Measurements from ENCODE around the gene LRRK2.
"Not testable (repeated sequence)": the region's sequence is repeated elsewhere in the genome, so short reads cannot be mapped to it uniquely, and the experiment has no call there.

Gene LRRK2

GRCh38 chr12:40244526-40245156 is 19.8 kb downstream of the LRRK2 start:
- H3K27me3 ChIP-seq (ENCODE audit: control insufficient read depth, insufficient read depth, low read length, poor library complexity, severe bottlenecking); H3K4me1 ChIP-seq (ENCODE audit: control insufficient read depth, insufficient read depth, low read length); H3K36me3 ChIP-seq (ENCODE audit: control insufficient read depth, insufficient read depth, low read length); H3K4me3 ChIP-seq (ENCODE audit: insufficient read depth, low read depth, low read length); H3K27ac ChIP-seq (ENCODE audit: insufficient read depth, low read depth, low read length, poor library complexity, severe bottlenecking); H3K9me3 ChIP-seq (ENCODE audit: control insufficient read depth, low read length): not testable (repeated sequence)
- WGBS, 2 experiments, result 100% methylated on average over 1 of the region's 5 CpGs; no CpG with 5 or more reads in 1 of the 2 experiments

GRCh38 chr12:40248034-40248433 is 23.2 kb downstream of the LRRK2 start:
- 86 to 92% methylated on average over 1 of the region's 1 CpG for WGBS, 2 experiments
- H3K27ac ChIP-seq (ENCODE audit: insufficient read depth, low read depth, low read length, poor library complexity, severe bottlenecking), result no peak overlapping the region

GRCh38 chr12:40248585-40249297 is 23.9 kb downstream of the LRRK2 start:
- Histone ChIP-seq H3K36me3 (ENCODE audit: control insufficient read depth, insufficient read depth, low read length) (no peaks in the 10 kb centered on the region), H3K27ac (ENCODE audit: insufficient read depth, low read depth, low read length, poor library complexity, severe bottlenecking) (no peak overlapping the region), H3K4me1 (ENCODE audit: control insufficient read depth, insufficient read depth, low read length) (no peaks in the 10 kb centered on the region), H3K27me3 (ENCODE audit: control insufficient read depth, insufficient read depth, low read length, poor library complexity, severe bottlenecking) (no peaks in the 10 kb centered on the region), H3K4me3 (ENCODE audit: insufficient read depth, low read depth, low read length) (no peak overlapping the region), H3K9me3 (ENCODE audit: control insufficient read depth, low read length) (no peaks in the 10 kb centered on the region)
- WGBS, 2 experiments, result 87 to 94% methylated on average over 2 to 4 of the region's 4 CpGs

More at GRCh38 chr12:40248034-40248433, 23.2 kb downstream of the LRRK2 start:
- H3K36me3 ChIP-seq (ENCODE audit: control insufficient read depth, insufficient read depth, low read length), result no peaks in the 10 kb centered on the region
- no peaks in the 10 kb centered on the region for H3K4me1 ChIP-seq (ENCODE audit: control insufficient read depth, insufficient read depth, low read length)
- H3K4me3 ChIP-seq (ENCODE audit: insufficient read depth, low read depth, low read length), result no peak overlapping the region
- H3K27me3 ChIP-seq (ENCODE audit: control insufficient read depth, insufficient read depth, low read length, poor library complexity, severe bottlenecking), result no peaks in the 10 kb centered on the region
- no peaks in the 10 kb centered on the region for H3K9me3 ChIP-seq (ENCODE audit: control insufficient read depth, low read length)

GRCh38 chr12:40250652-40251051 is 25.9 kb downstream of the LRRK2 start:
- not testable (repeated sequence) for H3K9me3 ChIP-seq (ENCODE audit: control insufficient read depth, low read length); H3K27ac ChIP-seq (ENCODE audit: insufficient read depth, low read depth, low read length, poor library complexity, severe bottlenecking); H3K4me3 ChIP-seq (ENCODE audit: insufficient read depth, low read depth, low read length); H3K27me3 ChIP-seq (ENCODE audit: control insufficient read depth, insufficient read depth, low read length, poor library complexity, severe bottlenecking); H3K4me1 ChIP-seq (ENCODE audit: control insufficient read depth, insufficient read depth, low read length); H3K36me3 ChIP-seq (ENCODE audit: control insufficient read depth, insufficient read depth, low read length)
- 83 to 89% methylated on average over 2 of the region's 3 CpGs for WGBS, 2 experiments

- H3K27ac ChIP-seq (ENCODE audit: insufficient read depth, low read depth, low read length, poor library complexity, severe bottlenecking), result no peak overlapping the region
- no peaks in the 10 kb centered on the region for H3K27me3 ChIP-seq (ENCODE audit: control insufficient read depth, insufficient read depth, low read length, poor library complexity, severe bottlenecking)
- no peak overlapping the region for H3K4me3 ChIP-seq (ENCODE audit: insufficient read depth, low read depth, low read length)
- H3K36me3 ChIP-seq (ENCODE audit: control insufficient read depth, insufficient read depth, low read length), result no peaks in the 10 kb centered on the region
- H3K9me3 ChIP-seq (ENCODE audit: control insufficient read depth, low read length), result no peaks in the 10 kb centered on the region
- H3K4me1 ChIP-seq (ENCODE audit: control insufficient read depth, insufficient read depth, low read length), result no peaks in the 10 kb centered on the region
- no CpG with 5 or more reads among the region's 1 CpG for WGBS, 2 experiments
Observed at GRCh38 chr12:40253936-40254335, 29.1 kb downstream of the LRRK2 start.

- H3K36me3 ChIP-seq (ENCODE audit: control insufficient read depth, insufficient read depth, low read length), result no peaks in the 10 kb centered on the region
- H3K27me3 ChIP-seq (ENCODE audit: control insufficient read depth, insufficient read depth, low read length, poor library complexity, severe bottlenecking), result no peaks in the 10 kb centered on the region
- H3K27ac ChIP-seq (ENCODE audit: insufficient read depth, low read depth, low read length, poor library complexity, severe bottlenecking), result no peak overlapping the region
- H3K9me3 ChIP-seq (ENCODE audit: control insufficient read depth, low read length), result no peaks in the 10 kb centered on the region
- H3K4me3 ChIP-seq (ENCODE audit: insufficient read depth, low read depth, low read length), result no peak overlapping the region
- H3K4me1 ChIP-seq (ENCODE audit: control insufficient read depth, insufficient read depth, low read length), result no peaks in the 10 kb centered on the region
- 90 to 93% methylated on average over 4 to 5 of the region's 5 CpGs for WGBS, 2 experiments
Observed at GRCh38 chr12:40254455-40255085, 29.8 kb downstream of the LRRK2 start.

GRCh38 chr12:40258371-40258770 is 33.6 kb downstream of the LRRK2 start:
- Histone ChIP-seq H3K27me3 (ENCODE audit: control insufficient read depth, insufficient read depth, low read length, poor library complexity, severe bottlenecking) (no peaks in the 10 kb centered on the region), H3K9me3 (ENCODE audit: control insufficient read depth, low read length) (no peaks in the 10 kb centered on the region), H3K4me1 (ENCODE audit: control insufficient read depth, insufficient read depth, low read length) (no peaks in the 10 kb centered on the region), H3K4me3 (ENCODE audit: insufficient read depth, low read depth, low read length) (no peak overlapping the region), H3K27ac (ENCODE audit: insufficient read depth, low read depth, low read length, poor library complexity, severe bottlenecking) (no peak overlapping the region), H3K36me3 (ENCODE audit: control insufficient read depth, insufficient read depth, low read length) (no peaks in the 10 kb centered on the region)
- 90 to 98% methylated on average over 7 of the region's 7 CpGs for WGBS, 2 experiments

- Histone ChIP-seq H3K9me3 (ENCODE audit: control insufficient read depth, low read length) (no peaks in the 10 kb centered on the region), H3K36me3 (ENCODE audit: control insufficient read depth, insufficient read depth, low read length) (no peaks in the 10 kb centered on the region), H3K27me3 (ENCODE audit: control insufficient read depth, insufficient read depth, low read length, poor library complexity, severe bottlenecking) (no peaks in the 10 kb centered on the region), H3K4me3 (ENCODE audit: insufficient read depth, low read depth, low read length) (no peak overlapping the region), H3K4me1 (ENCODE audit: control insufficient read depth, insufficient read depth, low read length) (no peaks in the 10 kb centered on the region), H3K27ac (ENCODE audit: insufficient read depth, low read depth, low read length, poor library complexity, severe bottlenecking) (no peak overlapping the region)
Observed at GRCh38 chr12:40261937-40262336, 37.1 kb downstream of the LRRK2 start.

- no peak overlapping the region for H3K4me3 ChIP-seq (ENCODE audit: insufficient read depth, low read depth, low read length)
- H3K27ac ChIP-seq (ENCODE audit: insufficient read depth, low read depth, low read length, poor library complexity, severe bottlenecking), result no peak overlapping the region
- no peaks in the 10 kb centered on the region for H3K9me3 ChIP-seq (ENCODE audit: control insufficient read depth, low read length)
- no peaks in the 10 kb centered on the region for H3K4me1 ChIP-seq (ENCODE audit: control insufficient read depth, insufficient read depth, low read length)
- H3K36me3 ChIP-seq (ENCODE audit: control insufficient read depth, insufficient read depth, low read length), result no peaks in the 10 kb centered on the region
- no peaks in the 10 kb centered on the region for H3K27me3 ChIP-seq (ENCODE audit: control insufficient read depth, insufficient read depth, low read length, poor library complexity, severe bottlenecking)
- WGBS, 2 experiments, result 91 to 100% methylated on average over 1 of the region's 1 CpG
Observed at GRCh38 chr12:40262657-40263056, 37.9 kb downstream of the LRRK2 start.

- WGBS, 2 experiments, result 89 to 92% methylated on average over 4 of the region's 4 CpGs
- H3K27ac ChIP-seq (ENCODE audit: insufficient read depth, low read depth, low read length, poor library complexity, severe bottlenecking), result no peak overlapping the region
- no peaks in the 10 kb centered on the region for H3K36me3 ChIP-seq (ENCODE audit: control insufficient read depth, insufficient read depth, low read length)
- H3K27me3 ChIP-seq (ENCODE audit: control insufficient read depth, insufficient read depth, low read length, poor library complexity, severe bottlenecking), result no peaks in the 10 kb centered on the region
- no peak overlapping the region for H3K4me3 ChIP-seq (ENCODE audit: insufficient read depth, low read depth, low read length)
- no peaks in the 10 kb centered on the region for H3K9me3 ChIP-seq (ENCODE audit: control insufficient read depth, low read length)
- H3K4me1 ChIP-seq (ENCODE audit: control insufficient read depth, insufficient read depth, low read length), result no peaks in the 10 kb centered on the region
Observed at GRCh38 chr12:40263616-40264409, 39.0 kb downstream of the LRRK2 start.

Measured in ectodermal cell (in vitro differentiated cells).